HepG2 (cell line): ENCODE data around the gene THSD4. TPM values are rescaled to one million over a fixed set of nuclear protein-coding genes. Genes with fewer than 3 reads are reported as not detected.

Experiments used
- ATAC-seq: fragments of 200-7000 bp; cut with Tn5 transposase; 3 replicates; pipeline ENCODE4 v1.9.1; 2020; ENCODE audit warnings: mild to moderate bottlenecking, moderate library complexity
- BruUV-seq: library from RNA; stranded (reverse); fragments of 400-500 nt; replicated peaks from 2 replicates; lab custom pipeline; 2021; lab: Mats Ljungman, UMichigan
- CTCF ChIA-PET: fragments of 300-600 bp; formaldehyde crosslinking; extraction: SDS; loops from one replicate; lab custom pipeline; 2021; ENCODE audit warnings: low total read pairs, inconsistent platforms, low intra/inter-chr PET ratio; lab: Yijun Ruan, JAX
- POLR2A ChIA-PET: fragments of 350-600 bp; sonication (Branson Sonifier 250); formaldehyde crosslinking; loops from one replicate; lab custom pipeline; 2020; ENCODE audit warnings: antibody characterized with exemption, inconsistent platforms; lab: Yijun Ruan, JAX
- DNase-seq: peaks from one replicate; pipeline ENCODE4 v3.0.0-alpha.2; 2015; ENCODE audit warnings: low spot score
- FAIRE-seq: peaks from 3 replicates; lab custom pipeline; 2011; peaks lifted over from hg19 to GRCh38; lab: Jason Lieb, UNC
- H2AFZ ChIP-seq: one replicate; pipeline ENCODE4 v1.6.1; 2011; ENCODE audit warnings: low read length, inconsistent platforms
- H3K27ac ChIP-seq: fragments of 300-600 bp; 3 replicates; pipeline ENCODE4 v1.8.0; 2011; ENCODE audit warnings: mixed run types, mild to moderate bottlenecking, mixed read lengths, low read length, inconsistent platforms; ENCODE audit not compliant: insufficient read depth; ENCODE audit errors: extremely low read length
- H3K27me3 ChIP-seq, 2 experiments: fragments of 200-600 bp in 1 of 2; 2 replicates in 1 of 2; 3 replicates in 1 of 2; pipeline versions ENCODE4 v1.6.0 to v1.8.0; 2011; ENCODE audit warnings: low read length in 2 of 2, mild to moderate bottlenecking in 2 of 2, moderate library complexity in 2 of 2, inconsistent platforms in 1 of 2; ENCODE audit not compliant: insufficient read depth in 2 of 2, control insufficient read depth in 1 of 2
- H3K36me3 ChIP-seq, 2 experiments: fragments of 200-600 bp in 1 of 2; replicated peaks in 1 of 2; 2 replicates in 1 of 2; 3 replicates in 1 of 2; pipeline versions ENCODE4 v1.5.1 to v1.8.0; 2011; ENCODE audit warnings: low read length in 2 of 2, inconsistent platforms in 1 of 2; ENCODE audit not compliant: insufficient read depth in 2 of 2, control insufficient read depth in 1 of 2
- H3K4me1 ChIP-seq: 2 replicates; pipeline ENCODE4 v1.5.1; 2012; ENCODE audit warnings: low read length, inconsistent platforms; ENCODE audit not compliant: insufficient read depth
- H3K4me2 ChIP-seq: 2 replicates; pipeline ENCODE4 v1.6.0; 2011; ENCODE audit warnings: low read depth, low read length, inconsistent platforms
- H3K4me3 ChIP-seq, 3 experiments: fragments of 200-600 bp in 1 of 3; sonication (generic), shearing (Covaris generic) in 1 of 3; replicated peaks in 1 of 3; 2 replicates each; pipeline ENCODE4 v1.5.1; 2011 to 2016; ENCODE audit warnings: low read length in 3 of 3, inconsistent platforms in 2 of 3, low read depth in 2 of 3, mild to moderate bottlenecking in 2 of 3, control low read depth in 1 of 3, mixed read lengths in 1 of 3; ENCODE audit not compliant: insufficient read depth in 1 of 3
- H3K79me2 ChIP-seq: one replicate; pipeline ENCODE4 v1.6.1; 2011; ENCODE audit warnings: low read length, inconsistent platforms; ENCODE audit not compliant: insufficient read depth
- H3K9ac ChIP-seq: 2 replicates; pipeline ENCODE4 v1.6.0; 2011; ENCODE audit warnings: mild to moderate bottlenecking, low read depth, low read length, inconsistent platforms; ENCODE audit not compliant: insufficient read depth
- H3K9me3 ChIP-seq: 2 replicates; pipeline ENCODE4 v1.5.1; 2012; ENCODE audit warnings: mild to moderate bottlenecking, low read length
- H4K20me1 ChIP-seq: 2 replicates; pipeline ENCODE4 v1.6.0; 2011; ENCODE audit warnings: inconsistent platforms, mild to moderate bottlenecking, low read length, moderate library complexity; ENCODE audit not compliant: insufficient read depth
- AKAP8 ChIP-seq: sonication (generic); formaldehyde crosslinking; IDR thresholded peaks from 2 replicates; pipeline ENCODE4 v1.5.1; 2020; ENCODE audit warnings: mild to moderate bottlenecking, missing genetic modification reagents
- EED ChIP-seq: sonication (generic); formaldehyde crosslinking; IDR thresholded peaks from 2 replicates; pipeline ENCODE4 v1.5.0; 2020; ENCODE audit warnings: mild to moderate bottlenecking, missing genetic modification reagents
- GPBP1L1 ChIP-seq: sonication (generic); formaldehyde crosslinking; IDR thresholded peaks from 2 replicates; pipeline ENCODE4 v1.5.0; 2020; ENCODE audit warnings: mild to moderate bottlenecking, missing genetic modification reagents
- HNRNPH1 ChIP-seq: fragments of 200-400 bp; formaldehyde crosslinking; optimal IDR thresholded peaks from 2 replicates; pipeline ENCODE3; 2017; ENCODE audit warnings: mild to moderate bottlenecking, low read depth, low read length
- POLR2AphosphoS5 ChIP-seq: IDR thresholded peaks from 2 replicates; pipeline ENCODE4 v1.6.1; 2012; ENCODE audit warnings: low read depth, low read length
- SAP130 ChIP-seq: IDR thresholded peaks from 2 replicates; pipeline ENCODE4 v1.6.1; 2016; ENCODE audit warnings: low read depth
- SMAD1 ChIP-seq: sonication (generic); formaldehyde crosslinking; IDR thresholded peaks from 2 replicates; pipeline ENCODE4 v1.4.0; 2020; ENCODE audit warnings: missing genetic modification reagents, low read depth, mild to moderate bottlenecking, borderline replicate concordance
- TFE3 ChIP-seq: IDR thresholded peaks from 2 replicates; pipeline ENCODE4 v1.6.1; 2016
- USF2 ChIP-seq, 2 experiments: sonication (generic) in 1 of 2; formaldehyde crosslinking in 1 of 2; IDR thresholded peaks; 2 replicates each; pipeline versions ENCODE4 v1.5.1 to v1.6.1; 2011 to 2020; ENCODE audit warnings: borderline replicate concordance in 1 of 2, low read depth in 1 of 2, low read length in 1 of 2, mild to moderate bottlenecking in 1 of 2, missing genetic modification reagents in 1 of 2, moderate library complexity in 1 of 2
- ZNF282 ChIP-seq: fragments of 450-650 bp; IDR thresholded peaks from 2 replicates; pipeline ENCODE4 v1.6.1; 2018; ENCODE audit not compliant: partially characterized antibody
- ZNF7 ChIP-seq: IDR thresholded peaks from 2 replicates; pipeline ENCODE4 v1.6.1; 2016; ENCODE audit warnings: missing biosample characterization, missing genetic modification reagents
- WGBS: methylation state at CpG from one replicate; pipeline ENCODE4 v1.1.6; 2017; ENCODE audit warnings: low lambda C conversion rate; 5-methylcytosine and 5-hydroxymethylcytosine counted together
- in situ Hi-C: cut with HindIII; loops from 2 replicates; pipeline ENCODE4 v1.10.0; 2017; ENCODE audit warnings: low pct_unique_long_range_greater_than_20kb; ENCODE audit not compliant: extremely low pct_ligation_motif_present
- intact Hi-C: fragments of 100-400 bp; cut with micrococcal nuclease; formaldehyde crosslinking; loops from one replicate; pipeline ENCODE4 v1.10.0; 2022; ENCODE audit not compliant: unreplicated experiment
- polyA plus RNA-seq, 8 experiments: library from polyadenylated mRNA; depleted of rRNA in 3 of 8; stranded (reverse) in 7 of 8; unstranded in 1 of 8; fragments of >200 nt; fragmentation: Illumina TruSeq in 4 of 8; extraction: Trizol in 4 of 8; gene quantifications; 2 replicates each; pipeline versions ENCODE4 v1.2.1 to v1.2.3, GENCODE V29; 2011 to 2016; ENCODE audit warnings: low read depth in 4 of 8, missing spikeins in 1 of 8, mixed read lengths in 1 of 8; ENCODE audit not compliant: insufficient read depth in 1 of 8
- total RNA-seq, 5 experiments: library from RNA; depleted of rRNA; stranded (reverse); fragments of >200 nt; fragmentation: Illumina TruSeq; extraction: Trizol; gene quantifications; 2 replicates each; pipeline ENCODE4 v1.2.3, GENCODE V29; 2016; ENCODE audit warnings: low read depth in 1 of 5

The THSD4 gene
- total and polyA plus RNA-seq, 2 of the 13 experiments (the other 11 are each of a cell fraction or from before 2014, with no cell fraction given), result 0.07 to 0.21 TPM

GRCh38 chr15:71115567-71116351, 488 bp downstream of the THSD4 start (continued):
- TF ChIP-seq GPBP1L1 (CRISPR knock-in tag) (no peak), SMAD1 (CRISPR knock-in tag) (no peak)

- no peak for DNase-seq
- Histone ChIP-seq H3K4me1 (no peaks in the 10 kb centered on the region), H3K9me3 (no peaks in the 10 kb centered on the region), H3K27me3 (peaks cover 0 to 19% of the 10 kb centered on the region in 2 experiments; a peak in 4 of 5 replicates), H3K9ac (no peak overlapping the region), H4K20me1 (no peaks in the 10 kb centered on the region), H3K4me3 (no peak overlapping the region), H3K79me2 (no peaks in the 10 kb centered on the region), H2AFZ (no peak overlapping the region), H3K4me2 (no peak overlapping the region), H3K27ac (no peak overlapping the region), H3K36me3 (no peaks in the 10 kb centered on the region)
- BruUV-seq, result no TSS peak
- ChIA-PET POLR2A (no interaction called here), CTCF (interaction anchor here (2.6 kb wide), 1 partner anchor 324 kb away, joined by 42 read pairs; no protein-coding TSS in a partner anchor)
- WGBS, result 62% methylated on average over 13 of the region's 13 CpGs
- intact Hi-C loops, result no loop called here
- no peak for FAIRE-seq
- TF ChIP-seq POLR2AphosphoS5 (no peak), TFE3 (no peak), USF2 (IDR thresholded peaks at IDR 0.05; ENCODE audit: low read depth, low read length) (no peak), USF2 (CRISPR knock-in tag; IDR thresholded peaks at IDR 0.05; ENCODE audit: borderline replicate concordance) (no peak), EED (CRISPR knock-in tag) (no peak), ZNF282 (no peak), AKAP8 (CRISPR knock-in tag) (no peak), ZNF7 (no peak), SAP130 (CRISPR knock-in tag) (no peak), HNRNPH1 (no peak)
- in situ Hi-C loops, result loop anchor here (5.0 to 10.0 kb wide), 2 partner anchors 326 to 688 kb away; no protein-coding TSS in a partner anchor
- ATAC-seq, result no peak
Observed at GRCh38 chr15:71116366-71116765, 1.1 kb downstream of the THSD4 start.
